CD4-positive, alpha-beta T cell treated with Interleukin-1 beta for 1 hour (primary cell): ENCODE data around the gene ROBO4.

Experiments
- DNase-seq, 2 donors: peaks; one replicate each; pipeline ENCODE4 v3.0.0-alpha.2; 2020 to 2022

ROBO4 gene

DNA sequence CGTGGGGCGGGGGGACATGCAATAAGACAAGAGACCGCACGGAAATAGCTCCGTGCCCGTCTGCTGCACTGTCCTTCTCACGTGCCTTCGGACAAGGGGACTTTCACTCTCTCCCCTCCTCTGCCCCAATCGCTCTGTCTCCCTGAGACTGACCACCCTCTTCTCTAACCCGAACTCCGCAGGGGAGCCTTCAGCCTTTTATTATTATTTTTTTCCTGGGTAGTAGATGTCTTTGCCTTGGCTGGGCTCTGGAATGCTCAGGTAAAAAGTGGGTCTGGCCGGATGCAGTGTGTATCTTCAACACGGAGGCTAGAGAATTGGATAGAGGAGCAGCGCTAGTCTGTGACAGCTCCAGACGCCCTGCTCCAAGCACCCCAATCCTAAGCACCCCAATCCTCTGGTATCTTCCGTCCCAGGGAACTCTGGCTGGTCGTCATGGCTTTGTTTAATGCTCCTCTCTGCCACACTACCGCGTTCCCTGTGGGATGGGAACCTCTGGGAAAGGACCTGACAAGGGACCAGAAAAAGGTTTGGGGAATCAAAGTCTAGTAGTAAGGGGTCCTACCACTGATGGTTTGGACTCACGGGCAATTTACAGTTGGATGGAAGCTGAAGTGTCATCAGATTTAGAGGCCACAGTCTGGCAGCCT, 57.6 kb downstream of the ROBO4 start:
- no peak for DNase-seq

DNA sequence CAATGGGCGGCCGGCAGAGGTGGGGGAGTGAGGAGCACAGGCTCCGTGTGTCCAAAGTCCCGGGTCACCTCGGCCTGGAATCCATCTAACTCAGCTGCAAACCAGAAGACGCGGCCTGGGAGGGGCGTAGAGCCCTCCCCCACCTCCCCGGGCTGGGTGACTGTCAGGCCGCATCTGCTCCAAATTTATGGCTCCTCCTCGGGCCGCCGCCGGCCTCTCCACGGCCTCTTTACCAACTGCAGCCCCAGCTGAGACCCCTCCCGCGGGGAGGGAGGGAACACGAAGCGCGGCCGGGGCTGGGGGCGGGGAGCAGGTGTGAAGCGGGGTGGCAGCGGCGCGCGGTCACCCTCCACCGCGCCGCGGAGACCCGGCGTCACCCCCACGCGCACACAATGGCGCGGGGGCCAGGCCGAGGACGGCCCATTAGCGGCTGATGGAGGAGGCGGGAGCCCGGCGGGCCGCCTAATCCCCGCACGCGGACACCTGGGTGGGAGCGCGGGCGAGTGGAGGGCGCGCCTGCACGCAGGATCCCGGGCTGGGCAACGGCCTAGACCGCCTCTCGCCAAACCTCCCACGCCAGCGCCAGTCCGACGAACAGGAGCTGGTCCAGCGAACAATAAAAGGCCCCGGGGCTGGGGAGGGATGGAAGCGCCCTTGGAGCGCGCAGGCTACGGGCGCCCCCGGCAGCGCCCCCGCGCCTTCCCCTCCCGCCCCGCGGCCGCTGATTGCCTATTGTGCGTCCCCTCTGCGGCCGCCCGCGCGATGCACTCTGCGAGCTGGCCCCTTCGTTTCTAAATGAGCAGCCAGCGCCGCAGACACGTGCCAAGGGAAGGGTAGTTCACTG, 58.3 kb downstream of the ROBO4 start:
- no peak for DNase-seq

DNA sequence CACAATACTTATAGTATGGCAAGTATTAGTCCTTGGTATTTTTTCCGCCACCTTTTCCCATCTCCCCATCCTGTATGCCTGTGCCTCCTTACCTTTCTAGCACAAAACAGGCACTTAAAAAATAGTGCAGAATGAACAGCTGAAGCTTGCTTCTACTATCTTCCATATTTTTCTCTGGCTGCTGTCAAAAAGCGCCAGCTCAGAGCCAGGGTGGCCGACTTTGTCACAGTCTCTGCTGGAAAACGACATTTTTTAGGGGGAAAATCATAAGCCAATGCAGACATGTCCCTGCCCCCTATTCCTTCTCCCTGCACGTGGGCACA, 58.9 kb downstream of the ROBO4 start:
- no peak for DNase-seq

DNA sequence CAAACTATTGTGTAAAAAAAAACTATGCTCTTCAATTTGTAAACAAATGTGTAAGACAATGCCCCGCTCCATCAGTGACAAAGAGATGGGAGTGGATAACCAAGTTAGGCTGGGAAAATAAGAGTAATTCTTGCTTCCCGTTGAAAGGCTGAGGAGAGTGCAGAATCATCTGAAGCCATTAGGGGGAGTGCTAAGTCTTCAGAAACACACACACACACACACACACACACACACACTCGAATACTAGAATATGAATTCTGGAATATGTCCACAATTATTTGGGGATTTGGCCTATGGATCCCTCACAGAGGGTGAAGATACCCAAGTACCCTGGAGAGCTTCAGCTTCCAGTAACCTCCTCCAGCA, 60.2 kb downstream of the ROBO4 start:
- peak in 1 of 2 donors; percentile 24 for DNase-seq

DNA sequence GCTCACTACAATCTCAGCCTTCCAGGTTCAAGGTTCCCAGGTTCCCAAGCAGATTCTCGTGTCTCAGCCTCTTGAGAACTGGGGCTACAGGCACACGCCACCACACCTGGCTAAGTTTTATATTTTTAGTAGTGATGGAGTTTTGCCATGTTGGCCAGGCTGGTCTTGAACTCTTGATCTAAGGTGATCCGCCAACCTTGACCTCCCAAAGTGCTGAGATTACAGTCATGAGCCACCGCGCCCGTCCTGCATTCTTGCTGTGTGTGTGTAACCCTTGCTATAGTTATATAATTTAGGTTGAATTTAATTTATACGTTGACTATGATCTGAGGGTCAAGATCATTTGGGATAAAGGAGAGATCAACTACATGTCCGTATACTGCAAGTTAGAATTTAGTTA, 61.7 kb downstream of the ROBO4 start:
- DNase-seq, result no peak

DNA sequence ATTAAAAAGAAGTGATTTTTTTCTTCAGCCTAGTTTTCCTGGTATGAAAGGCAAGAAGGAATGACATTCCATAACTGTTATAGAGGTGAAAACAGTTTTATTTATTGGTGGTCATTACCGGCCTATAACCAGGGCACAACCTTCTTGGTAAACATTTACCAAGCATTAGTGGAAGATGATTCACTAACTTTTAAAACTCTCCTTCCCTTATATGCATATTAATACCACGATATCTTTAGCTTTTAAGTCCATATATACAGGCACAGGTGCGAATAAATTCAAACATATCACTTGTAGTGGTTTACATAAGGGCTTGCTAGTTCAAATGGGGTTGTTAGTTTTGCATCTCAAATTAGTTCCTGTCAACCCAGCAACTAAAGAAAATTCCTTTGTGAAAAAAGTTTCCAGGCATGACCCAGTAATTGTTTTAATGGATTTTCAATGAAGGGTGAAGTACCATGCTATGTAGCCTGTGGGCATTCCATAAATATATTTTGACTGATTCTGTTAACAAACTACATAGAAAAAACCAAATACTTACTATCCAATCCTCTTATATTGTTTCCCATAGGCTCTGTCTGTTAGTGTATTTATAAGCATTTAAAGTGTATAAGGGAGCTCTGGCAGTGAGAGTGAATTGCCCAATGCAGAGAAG, 63.0 kb downstream of the ROBO4 start:
- DNase-seq, result no peak
